GM18873 (cell line): Measurements from ENCODE around the gene CRHR1.
"Not testable (repeated sequence)": the region's sequence is repeated elsewhere in the genome, so short reads cannot be mapped to it uniquely, and the experiment has no call there.

Experiments used
- ATAC-seq: cut with Tn5 transposase; IDR thresholded peaks from one replicate; pipeline ENCODE4 v1.9.1; 2021; ENCODE audit warnings: mild to moderate bottlenecking, moderate library complexity, moderate number of reproducible peaks; ENCODE audit not compliant: unreplicated experiment, low FRiP score

CRHR1 gene

GRCh38 chr17:45784293-45784740, at the start of gene CRHR1:
Gene CRHR1 (plus strand): TSS chr17:45784320. CDS start chr17:45784545, 225 bp downstream.
- no peak for ATAC-seq

GRCh38 chr17:45734598-45734997, 49.5 kb upstream of the CRHR1 start:
- ATAC-seq, result no peak

- no peak for ATAC-seq
These were observed 48.6 kb upstream of the CRHR1 start for GRCh38 chr17:45735488-45735887.

GRCh38 chr17:45739786-45740185, 44.3 kb upstream of the CRHR1 start:
- no peak for ATAC-seq

- ATAC-seq, result no peak
These were observed 43.4 kb upstream of the CRHR1 start for GRCh38 chr17:45740553-45741330.

GRCh38 chr17:45742251-45742650, 41.9 kb upstream of the CRHR1 start:
- no peak for ATAC-seq

GRCh38 chr17:45743626-45744326, 40.3 kb upstream of the CRHR1 start:
- ATAC-seq, result no peak

GRCh38 chr17:45744826-45745225, 39.3 kb upstream of the CRHR1 start:
- ATAC-seq, result not testable (repeated sequence)

- no peak for ATAC-seq
These were observed 38.3 kb upstream of the CRHR1 start for GRCh38 chr17:45745601-45746494.

GRCh38 chr17:45747911-45748310, 36.2 kb upstream of the CRHR1 start:
- ATAC-seq, result no peak

GRCh38 chr17:45748731-45749310, 35.3 kb upstream of the CRHR1 start:
- no peak for ATAC-seq

- ATAC-seq, result no peak
These were observed 34.2 kb upstream of the CRHR1 start for GRCh38 chr17:45749831-45750335.

GRCh38 chr17:45750779-45751440, 33.2 kb upstream of the CRHR1 start:
- no peak for ATAC-seq

GRCh38 chr17:45751466-45751865, 32.7 kb upstream of the CRHR1 start:
- no peak for ATAC-seq

GRCh38 chr17:45752246-45752645, 31.9 kb upstream of the CRHR1 start:
- no peak for ATAC-seq

- no peak for ATAC-seq
These were observed 30.4 kb upstream of the CRHR1 start for GRCh38 chr17:45753645-45754225.

GRCh38 chr17:45755050-45755449, 29.1 kb upstream of the CRHR1 start:
- ATAC-seq, result no peak

- no peak for ATAC-seq
These were observed 27.7 kb upstream of the CRHR1 start for GRCh38 chr17:45756266-45756991.
